Measurements from ENCODE around the gene PTPRM. TPM values are rescaled to one million over a fixed set of nuclear protein-coding genes. Genes with fewer than 3 reads are reported as not detected.

PTPRM gene
- total and polyA plus RNA-seq, 2 of the 4 experiments (the other 2 are of a cell fraction): 28.3 to 51.2 TPM

DNA sequence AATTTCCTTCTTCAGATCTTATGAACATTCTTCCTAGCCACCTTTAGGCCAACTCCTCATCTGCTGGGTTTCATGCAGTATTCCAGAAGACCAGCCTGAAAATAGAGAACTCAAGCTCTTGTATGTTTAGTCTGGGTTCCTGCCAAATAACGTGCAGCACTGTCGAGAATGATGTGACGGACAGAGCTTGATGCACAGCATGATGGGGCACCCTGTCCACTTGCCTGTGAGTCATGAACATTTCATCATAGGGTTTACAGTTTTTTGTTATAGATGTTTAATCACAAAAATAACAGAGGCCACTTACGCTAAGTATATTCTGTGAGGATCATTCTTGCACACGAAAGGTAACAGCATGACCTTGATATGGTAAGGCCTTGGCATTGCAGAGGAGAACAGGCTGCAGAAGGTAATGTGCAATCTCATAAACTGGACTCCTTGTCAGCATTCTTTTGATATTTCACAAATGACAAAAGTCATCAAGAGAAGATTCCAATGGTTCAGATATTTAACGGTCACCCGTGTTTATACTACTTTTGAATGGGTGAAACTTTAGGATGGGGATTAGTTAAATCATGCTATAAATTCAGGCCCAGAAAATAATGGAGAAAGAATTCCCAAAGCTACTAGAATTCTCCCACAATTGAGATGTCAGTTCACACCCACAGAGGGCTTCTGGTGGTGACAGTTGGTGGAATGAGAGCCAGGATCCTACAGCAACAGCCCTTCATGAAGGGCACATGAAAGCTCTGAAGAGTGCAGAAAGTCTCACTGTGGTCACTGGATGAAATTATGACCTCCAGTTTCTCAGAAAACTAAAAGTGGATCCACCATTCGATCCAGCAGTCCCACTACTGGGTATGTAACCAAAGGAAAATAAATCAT is 646.0 kb downstream of the PTPRM start (continued):
- TF ChIP-seq SMC3 (IDR thresholded peaks at IDR 0.05; ENCODE audit: low read depth, low read length) (no peak), MAZ (IDR thresholded peaks at IDR 0.05; ENCODE audit: borderline replicate concordance, low read depth, low read length) (no peak)

DNA sequence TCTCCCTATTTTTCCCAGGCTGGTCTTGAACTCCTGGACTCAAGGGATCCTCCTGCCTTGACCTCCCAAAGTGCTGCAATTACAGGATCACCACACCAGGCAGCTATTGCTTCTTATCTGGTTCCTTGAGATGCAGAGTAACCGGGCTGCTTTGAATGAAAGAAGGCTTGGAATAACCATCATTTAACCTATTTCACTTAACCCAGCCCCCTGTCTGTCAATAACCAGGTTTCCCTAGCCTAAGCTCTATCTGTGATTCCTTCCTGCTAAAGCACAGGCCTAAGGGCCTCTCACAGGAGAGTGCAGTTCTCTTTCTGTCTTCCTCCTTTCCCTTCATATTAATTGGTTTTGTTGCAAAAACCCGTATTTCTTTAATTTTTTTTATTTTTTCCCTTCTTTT is 648.6 kb downstream of the PTPRM start:
- H3K18ac ChIP-seq (ENCODE audit: low read depth, low read length): no peak overlapping the region
- H2BK15ac ChIP-seq (ENCODE audit: low read depth, low read length): no peak overlapping the region
- no peak overlapping the region for H2BK120ac ChIP-seq (ENCODE audit: low read depth, low read length)
- no peak overlapping the region for H3K56ac ChIP-seq (ENCODE audit: extremely low read depth, insufficient read depth, low read length)
- H2AFZ ChIP-seq (replicated peaks; ENCODE audit: low read length, poor library complexity): no peak overlapping the region
- no peak overlapping the region for H3K14ac ChIP-seq (replicated peaks; ENCODE audit: low read depth, low read length)
- ATAC-seq (ENCODE audit: low read depth) (no peak), DNase-seq (no peak)
- no peak overlapping the region for H2AK9ac ChIP-seq (replicated peaks; ENCODE audit: low read depth, low read length, poor library complexity)
- H2AK5ac ChIP-seq (ENCODE audit: low read depth, low read length): no peak overlapping the region
- no peak overlapping the region for H4K8ac ChIP-seq (ENCODE audit: low read depth in 2 of 2, low read length in 2 of 2)
- no peak overlapping the region for H4K91ac ChIP-seq (ENCODE audit: insufficient read depth, low read depth, low read length)
- dilution Hi-C loops (cut with HindIII; ENCODE audit: low sequenced_read_pairs, unreplicated experiment) (no loop called here), intact Hi-C loops (cut with micrococcal nuclease) (no loop called here), in situ Hi-C loops (cut with MboI; ENCODE audit: low sequenced_read_pairs) (no loop called here)
- no peaks in the 10 kb centered on the region for H3K79me1 ChIP-seq (ENCODE audit: low read depth in 1 of 2, low read length in 2 of 2)
- no peak overlapping the region for H3K4me2 ChIP-seq (ENCODE audit: low read depth, low read length)
- H4K5ac ChIP-seq (ENCODE audit: low read depth, low read length): no peak overlapping the region
- no peaks in the 10 kb centered on the region for H3K36me3 ChIP-seq (ENCODE audit: control insufficient read depth, insufficient read depth, low read length)
- no CpG with 5 or more reads among the region's 2 CpGs for WGBS, 2 experiments (ENCODE audit: extremely low coverage in 2 of 2, insufficient read length in 1 of 2)
- no peak overlapping the region for H3K27ac ChIP-seq (ENCODE audit: insufficient read depth, low read length)
- H3K9ac ChIP-seq (ENCODE audit: low read depth, low read length): no peak overlapping the region
- H3K23ac ChIP-seq (ENCODE audit: low read depth, low read length): no peak overlapping the region
- CTCF ChIA-PET: no interaction called here
- POLR2A ChIA-PET (ENCODE audit: unreplicated experiment): no interaction called here
- no peak overlapping the region for H2BK5ac ChIP-seq (ENCODE audit: low read depth, low read length, poor library complexity, severe bottlenecking)
- H3K4me3 ChIP-seq (ENCODE audit: insufficient read depth, low read depth, low read length): no peak overlapping the region
- no peaks in the 10 kb centered on the region for H3K9me3 ChIP-seq (ENCODE audit: control insufficient read depth, insufficient read depth, low read length)
- no peak overlapping the region for H2BK20ac ChIP-seq (ENCODE audit: low read depth, low read length)
- H3K4me1 ChIP-seq (ENCODE audit: control insufficient read depth, insufficient read depth, low read length): peaks cover 3% of the 10 kb centered on the region
- no peaks in the 10 kb centered on the region for H3K27me3 ChIP-seq (ENCODE audit: control insufficient read depth, insufficient read depth, low read length)
- H3K4ac ChIP-seq (ENCODE audit: low read depth, low read length): no peak overlapping the region
- no TSS peak for BruUV-seq (replicated peaks)
- peaks cover 3% of the 10 kb centered on the region; the same call in 1 of the 2 replicates for H4K20me1 ChIP-seq (ENCODE audit: insufficient read depth, low read length)
- peaks cover 6% of the 10 kb centered on the region for H3K9me1 ChIP-seq (ENCODE audit: insufficient read depth, low read length)
- TF ChIP-seq MXI1 (IDR thresholded peaks at IDR 0.05; ENCODE audit: borderline replicate concordance, low read depth, low read length) (no peak), POLR2A (IDR thresholded peaks at IDR 0.05; ENCODE audit: low read depth, low read length) (no peak), BHLHE40 (IDR thresholded peaks at IDR 0.05; ENCODE audit: low read depth, low read length) (no peak), MAZ (IDR thresholded peaks at IDR 0.05; ENCODE audit: borderline replicate concordance, low read depth, low read length) (no peak), FOS (IDR thresholded peaks at IDR 0.05; ENCODE audit: low read depth, low read length) (no peak), NFE2L2 (IDR thresholded peaks at IDR 0.05; ENCODE audit: low read depth, low read length) (no peak), MAFK (IDR thresholded peaks at IDR 0.05; ENCODE audit: low read depth, low read length) (no peak), RAD21 (IDR thresholded peaks at IDR 0.05; ENCODE audit: low read length) (no peak), CEBPB (IDR thresholded peaks at IDR 0.05; ENCODE audit: low read depth, low read length) (no peak), ELK1 (IDR thresholded peaks at IDR 0.05; ENCODE audit: borderline replicate concordance, low read depth, low read length) (no peak), RFX5 (IDR thresholded peaks at IDR 0.05; ENCODE audit: low read depth, low read length) (no peak), RCOR1 (IDR thresholded peaks at IDR 0.05; ENCODE audit: insufficient replicate concordance, low read length) (no peak)
- TF ChIP-seq, protein P1, sequence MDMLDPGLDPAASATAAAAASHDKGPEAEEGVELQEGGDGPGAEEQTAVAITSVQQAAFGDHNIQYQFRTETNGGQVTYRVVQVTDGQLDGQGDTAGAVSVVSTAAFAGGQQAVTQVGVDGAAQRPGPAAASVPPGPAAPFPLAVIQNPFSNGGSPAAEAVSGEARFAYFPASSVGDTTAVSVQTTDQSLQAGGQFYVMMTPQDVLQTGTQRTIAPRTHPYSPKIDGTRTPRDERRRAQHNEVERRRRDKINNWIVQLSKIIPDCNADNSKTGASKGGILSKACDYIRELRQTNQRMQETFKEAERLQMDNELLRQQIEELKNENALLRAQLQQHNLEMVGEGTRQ (IDR thresholded peaks at IDR 0.05; ENCODE audit: low read depth, low read length): no peak
